GM21447 (cell line): ENCODE measurements around the gene GID8.
"Not testable (repeated sequence)": the region's sequence is repeated elsewhere in the genome, so short reads cannot be mapped to it uniquely, and the experiment has no call there.

Source experiments
- ATAC-seq: cut with Tn5 transposase; IDR thresholded peaks from one replicate; pipeline ENCODE4 v1.9.1; 2021; ENCODE audit not compliant: unreplicated experiment

The GID8 gene

DNA sequence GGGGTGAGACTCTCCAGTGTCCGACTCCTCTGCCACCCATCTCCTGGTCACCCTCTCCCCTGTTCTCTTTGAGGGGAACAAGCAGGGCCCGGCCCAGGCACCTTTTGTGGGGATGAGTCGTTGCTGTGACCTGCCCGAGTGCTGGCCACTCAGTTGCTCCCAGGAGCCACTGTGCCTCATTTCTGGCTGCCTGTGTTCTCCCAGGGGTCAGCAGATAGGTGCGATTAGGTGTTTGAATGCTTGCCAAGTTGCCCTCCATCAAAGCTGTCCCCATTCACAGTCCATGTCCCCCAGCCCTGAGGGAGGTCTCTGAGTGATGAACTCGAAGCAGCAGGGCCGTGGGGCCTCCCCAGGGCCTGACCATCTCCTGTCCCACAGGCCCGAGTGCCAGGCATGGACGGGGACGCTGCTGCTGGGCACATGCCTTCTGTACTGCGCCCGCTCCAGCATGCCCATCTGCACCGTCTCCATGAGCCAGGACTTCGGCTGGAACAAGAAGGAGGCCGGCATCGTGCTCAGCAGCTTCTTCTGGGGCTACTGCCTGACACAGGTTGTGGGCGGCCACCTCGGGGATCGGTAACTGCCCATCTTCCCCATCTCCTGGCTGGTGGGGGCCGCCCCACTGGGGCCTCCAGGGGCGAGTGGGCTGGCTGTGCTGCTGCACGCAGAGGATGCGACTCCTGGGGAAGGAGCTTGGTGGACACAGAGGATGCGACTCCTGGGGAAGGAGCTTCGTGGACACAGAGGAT lies 18.6 kb downstream of the GID8 start:
- ATAC-seq: no peak

GRCh38 chr20:62957136-62958117 lies 19.5 kb downstream of the GID8 start:
- ATAC-seq: no peak

GRCh38 chr20:62958388-62959100 lies 20.6 kb downstream of the GID8 start:
- ATAC-seq: no peak

- ATAC-seq: no peak
These were observed 21.4 kb downstream of the GID8 start for GRCh38 chr20:62959101-62959971.

DNA sequence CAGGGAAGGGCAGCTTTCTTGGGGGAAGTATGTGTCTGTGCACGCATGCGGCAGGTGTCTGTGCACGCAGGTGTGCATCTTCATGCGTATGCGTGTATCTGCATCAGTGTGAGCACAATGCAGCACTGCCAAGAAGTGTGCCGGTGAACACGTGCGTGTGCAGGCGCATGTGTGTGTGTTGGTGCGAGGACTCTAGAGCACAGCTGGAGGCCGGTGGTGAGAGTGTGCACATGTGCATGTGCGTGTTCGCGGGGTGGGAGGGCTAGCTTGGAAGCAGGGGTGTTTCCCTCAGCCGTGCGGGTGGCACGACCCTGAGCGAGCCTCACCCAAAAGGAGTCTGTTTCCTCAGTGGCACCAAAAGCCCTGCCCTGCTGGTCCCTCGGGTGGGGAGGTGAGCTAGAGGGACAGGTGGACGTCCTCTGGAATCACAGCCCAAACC lies 22.1 kb downstream of the GID8 start:
- ATAC-seq: no peak

- ATAC-seq: not testable (repeated sequence)
These were observed 22.7 kb downstream of the GID8 start for GRCh38 chr20:62960446-62961309.

GRCh38 chr20:62961310-62961783 lies 23.4 kb downstream of the GID8 start:
- no peak for ATAC-seq

- no peak for ATAC-seq
These were observed 23.9 kb downstream of the GID8 start for GRCh38 chr20:62961799-62962198.

DNA sequence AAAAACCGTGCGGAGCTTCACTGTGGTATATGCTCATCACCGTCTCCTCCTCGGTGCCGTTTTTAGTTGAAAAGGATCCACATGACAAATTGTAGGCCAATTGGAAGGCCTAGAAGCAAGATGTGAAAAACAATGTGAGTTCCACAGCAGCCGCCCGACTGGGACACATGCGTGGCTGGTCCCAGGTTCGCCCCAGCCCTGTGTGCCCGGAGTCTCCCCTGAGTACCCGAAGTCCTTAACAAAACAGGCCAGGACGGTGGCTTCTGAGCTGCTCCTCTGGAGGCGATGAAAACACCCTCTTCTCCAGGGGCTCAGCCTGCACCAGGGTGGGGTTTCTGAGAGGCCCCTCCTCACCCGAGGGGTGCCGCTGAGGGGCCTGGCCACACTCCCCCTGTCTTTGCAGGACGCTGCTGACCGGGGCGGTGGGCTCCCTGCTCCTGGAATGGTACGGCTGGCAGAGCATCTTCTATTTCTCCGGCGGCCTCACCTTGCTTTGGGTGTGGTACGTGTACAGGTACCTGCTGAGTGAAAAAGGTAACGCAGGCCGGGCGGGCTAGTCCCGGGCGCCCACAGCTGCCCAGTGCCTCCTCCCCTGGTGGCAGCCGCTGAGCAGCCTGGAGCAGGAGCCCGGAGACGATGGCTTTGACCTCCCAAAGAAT lies 24.4 kb downstream of the GID8 start:
- ATAC-seq: no peak

DNA sequence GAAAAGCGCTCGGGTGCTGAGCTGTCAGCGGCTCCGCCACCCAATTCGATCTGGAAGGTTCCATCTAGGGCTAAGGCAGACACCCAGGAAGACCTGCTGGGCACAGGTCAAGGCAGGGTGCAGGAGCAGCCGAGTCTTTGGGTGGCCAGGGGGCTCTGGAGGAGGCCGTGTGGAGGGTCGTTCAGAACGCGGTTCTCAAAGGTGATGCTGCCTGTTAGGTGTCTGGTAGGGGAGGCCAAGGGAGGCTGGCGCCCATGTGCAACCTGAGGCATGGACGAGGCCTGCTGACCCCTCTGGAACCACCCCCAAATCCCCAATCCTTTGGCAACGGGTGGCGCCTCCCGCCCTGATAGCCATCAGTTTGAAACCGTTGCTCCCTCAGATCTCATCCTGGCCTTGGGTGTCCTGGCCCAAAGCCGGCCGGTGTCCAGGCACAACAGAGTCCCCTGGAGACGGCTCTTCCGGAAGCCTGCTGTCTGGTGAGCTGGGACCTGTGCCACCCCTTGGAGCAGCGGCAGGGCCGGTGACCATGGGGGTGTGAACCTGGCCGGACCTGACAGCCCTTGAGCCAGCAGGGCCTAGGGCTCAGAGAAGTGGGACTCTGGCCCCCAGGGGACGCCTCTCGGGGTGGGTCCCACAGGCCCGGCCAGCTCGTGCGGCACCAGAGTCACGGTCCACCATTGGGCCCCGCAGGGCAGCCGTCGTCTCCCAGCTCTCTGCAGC lies 25.1 kb downstream of the GID8 start:
- ATAC-seq: no peak

GRCh38 chr20:62963614-62964397 lies 25.9 kb downstream of the GID8 start:
- no peak for ATAC-seq

DNA sequence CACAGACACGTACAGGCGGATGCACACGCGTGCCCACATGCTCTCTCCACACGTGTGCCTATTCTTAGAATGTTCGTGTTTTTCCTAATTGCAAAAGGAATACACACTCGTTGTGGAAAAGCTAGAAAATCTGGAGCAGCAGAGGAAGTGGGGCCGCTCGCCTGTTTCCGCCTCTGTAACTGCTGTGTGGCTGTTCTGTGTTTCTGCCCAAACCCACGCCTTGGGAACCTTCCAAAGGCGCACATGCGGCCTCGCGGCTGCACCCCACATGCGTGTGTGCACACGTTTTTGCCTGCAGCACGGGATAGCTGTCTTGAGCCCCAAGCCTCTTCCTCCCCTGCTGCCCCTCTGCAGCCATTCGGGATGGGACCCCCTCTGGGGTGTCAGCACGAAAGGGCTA lies 26.8 kb downstream of the GID8 start:
- ATAC-seq: no peak

- ATAC-seq: no peak
These were observed 27.4 kb downstream of the GID8 start for GRCh38 chr20:62965363-62965771.

DNA sequence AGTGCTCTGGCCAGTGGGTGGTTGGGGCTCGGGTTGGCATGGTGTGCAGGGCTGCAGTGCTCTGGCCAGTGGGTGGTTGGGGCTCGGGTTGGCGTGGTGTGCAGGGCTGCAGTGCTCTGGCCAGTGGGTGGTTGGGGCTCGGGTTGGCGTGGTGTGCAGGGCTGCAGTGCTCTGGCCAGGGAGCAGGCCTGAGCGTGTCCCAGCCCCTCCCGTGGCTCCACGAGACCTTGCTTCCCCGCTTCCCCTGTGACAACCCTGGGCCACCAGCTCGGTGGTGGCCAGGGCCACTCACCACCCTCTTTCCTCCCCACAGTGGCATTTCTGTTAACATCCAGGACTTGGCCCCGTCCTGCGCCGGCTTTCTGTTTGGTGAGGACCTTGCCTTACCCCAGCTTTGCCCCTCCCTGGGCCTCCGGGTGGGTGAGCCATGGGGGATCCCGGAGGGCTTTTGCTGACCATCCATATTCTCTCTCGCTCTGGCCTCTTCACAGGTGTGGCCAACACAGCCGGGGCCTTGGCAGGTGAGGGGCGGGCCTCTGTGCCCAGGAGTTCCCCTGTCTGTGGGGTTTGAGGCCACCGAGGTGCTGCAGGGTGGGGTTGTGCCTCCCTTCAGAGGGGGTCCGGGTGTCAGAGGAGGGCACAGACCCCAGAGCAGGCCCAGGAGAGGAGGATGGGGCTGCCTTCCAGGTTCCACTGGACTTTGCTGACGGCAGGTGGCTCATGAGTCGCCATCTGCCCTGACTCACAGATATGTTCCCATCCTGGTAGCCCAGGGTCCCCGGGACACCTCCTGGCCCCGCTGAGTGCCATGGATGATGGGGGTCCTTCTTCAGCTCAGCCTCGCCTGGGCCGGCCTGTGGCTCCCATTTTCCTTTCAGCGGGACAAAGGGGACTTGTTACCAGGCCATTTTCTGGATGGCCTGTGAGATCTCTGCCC lies 28.5 kb downstream of the GID8 start:
- no peak for ATAC-seq

DNA sequence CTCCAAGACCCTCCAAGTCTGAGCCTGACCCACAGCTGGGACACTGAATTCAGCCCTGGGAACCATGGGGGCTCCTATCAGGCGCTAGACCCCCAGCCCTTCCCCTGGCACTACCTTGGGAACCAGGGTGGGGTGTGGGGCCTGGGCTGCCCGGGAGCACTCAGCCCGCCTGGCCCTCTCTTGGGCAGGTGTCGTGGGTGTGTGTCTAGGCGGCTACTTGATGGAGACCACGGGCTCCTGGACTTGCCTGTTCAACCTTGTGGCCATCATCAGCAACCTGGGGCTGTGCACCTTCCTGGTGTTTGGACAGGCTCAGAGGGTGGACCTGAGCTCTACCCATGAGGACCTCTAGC lies 29.2 kb downstream of the GID8 start:
- ATAC-seq: no peak

DNA sequence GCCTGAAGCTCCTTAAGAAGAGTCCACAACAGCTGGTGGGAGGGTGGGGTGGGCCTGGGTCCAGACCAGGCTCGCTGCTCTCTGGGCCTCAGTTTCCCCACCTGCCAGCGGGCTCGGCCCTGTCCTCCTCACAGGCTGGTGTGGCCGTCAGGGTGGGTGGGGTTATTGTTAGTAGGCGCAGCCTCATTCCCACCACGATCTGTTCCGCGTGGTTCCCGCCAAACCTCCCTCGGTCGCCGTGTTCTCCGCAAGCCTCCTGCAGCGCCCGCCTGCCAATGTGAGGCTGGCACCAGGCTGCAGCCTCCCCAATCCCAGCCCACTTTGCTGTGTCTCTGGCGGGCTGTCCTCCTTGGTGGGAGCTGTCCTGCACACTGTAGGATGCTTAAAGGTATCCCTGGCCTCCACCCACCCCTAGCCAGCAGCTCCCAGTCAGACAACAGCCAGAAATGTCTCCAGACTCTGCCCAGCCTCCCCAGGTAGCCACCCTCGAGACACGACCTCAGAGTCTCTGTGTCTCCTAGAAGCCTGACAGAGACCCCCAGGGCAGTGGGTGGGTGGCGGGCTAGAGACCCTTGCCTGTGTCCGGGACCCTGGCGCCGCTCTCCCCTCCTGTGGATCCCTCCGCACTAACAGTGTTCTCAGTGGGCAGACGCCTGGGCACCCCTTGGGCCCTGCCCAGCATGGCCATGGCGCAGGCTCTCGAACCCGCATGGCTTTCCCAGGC lies 29.8 kb downstream of the GID8 start:
- ATAC-seq: no peak
